ENCODE results near the gene CENPT.
A peak's percentile ranks its signal among the peaks of the same experiment; 100 is the strongest.

Gene CENPT

GRCh38 chr16:67806428-67807147 lies 40.9 kb downstream of the CENPT start, which contains the start of the genes RANBP10 and TSNAXIP1:
Gene RANBP10, minus strand, starts transcription at chr16:67806560. Its CDS starts 24 bp downstream, at chr16:67806536.
Gene TSNAXIP1, plus strand, starts transcription at chr16:67806889. Its CDS starts 261 bp downstream, at chr16:67807150.
- FAIRE-seq: peak; percentile 82

GRCh38 chr16:67805718-67806427 lies 41.6 kb downstream of the CENPT start:
- FAIRE-seq: no peak

- no peak for FAIRE-seq
These were observed 42.5 kb downstream of the CENPT start for GRCh38 chr16:67804853-67805542.

- FAIRE-seq: no peak
These were observed 43.6 kb downstream of the CENPT start for GRCh38 chr16:67803894-67804293.

GRCh38 chr16:67801883-67802282 lies 45.6 kb downstream of the CENPT start:
- no peak for FAIRE-seq

- no peak for FAIRE-seq
These were observed 46.3 kb downstream of the CENPT start for GRCh38 chr16:67801241-67801640.

- no peak for FAIRE-seq
These were observed 47.1 kb downstream of the CENPT start for GRCh38 chr16:67800338-67800926.

- FAIRE-seq: no peak
These were observed 51.3 kb downstream of the CENPT start for GRCh38 chr16:67796099-67796718.

- FAIRE-seq: no peak
These were observed 57.4 kb downstream of the CENPT start for GRCh38 chr16:67790071-67790470.

- no peak for FAIRE-seq
These were observed 61.0 kb downstream of the CENPT start for GRCh38 chr16:67786491-67786890.

GRCh38 chr16:67783353-67783725 lies 64.2 kb downstream of the CENPT start:
- no peak for FAIRE-seq

GRCh38 chr16:67782567-67783352 lies 64.7 kb downstream of the CENPT start:
- no peak for FAIRE-seq

GRCh38 chr16:67781565-67781921 lies 66.0 kb downstream of the CENPT start:
- no peak for FAIRE-seq

GRCh38 chr16:67780847-67781564 lies 66.5 kb downstream of the CENPT start:
- no peak for FAIRE-seq

GRCh38 chr16:67779256-67780014 lies 68.1 kb downstream of the CENPT start:
- no peak for FAIRE-seq

Data from colon (tissue), 2 donors.